ENCODE data around the gene RFX2. TPM values are rescaled to one million over a fixed set of nuclear protein-coding genes. Genes with fewer than 3 reads are reported as not detected.

RFX2 gene
- total RNA-seq, 2 donors from 2014 or later, result 14.0 to 14.8 TPM

DNA sequence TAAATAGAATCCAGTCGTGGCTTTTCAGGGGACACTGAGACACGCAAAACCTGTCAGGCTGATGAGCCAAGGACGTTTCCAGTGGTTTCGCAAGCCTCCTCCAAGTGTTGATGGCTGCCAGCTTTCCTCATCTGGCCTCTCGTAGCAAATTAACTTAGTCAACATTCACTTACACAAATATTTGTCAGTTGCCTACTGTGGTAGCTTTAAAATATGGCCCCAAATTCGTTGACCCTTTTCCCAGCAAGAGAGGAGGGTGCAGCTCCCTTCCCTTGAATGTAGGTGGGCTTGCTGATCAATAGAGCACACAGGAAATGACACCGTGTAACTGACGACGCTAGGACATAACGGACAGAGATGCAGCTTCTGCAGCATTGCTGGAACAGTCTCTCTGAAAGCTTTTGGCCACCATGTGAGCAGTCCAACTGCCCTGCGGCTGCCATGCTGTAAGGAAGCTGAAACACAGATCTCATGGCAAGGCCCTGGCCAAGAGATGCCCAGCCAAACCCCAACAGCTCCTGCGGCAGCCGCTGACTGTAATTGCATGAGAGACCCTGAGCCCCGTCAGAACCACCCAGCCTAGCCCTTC lies 126.8 kb downstream of the RFX2 start:
- intact Hi-C loops (cut with DNase I), result no loop called here
- H3K9me3 ChIP-seq, result no peaks in the 10 kb centered on the region
- ATAC-seq (no peak), DNase-seq (no peak)
- H3K36me3 ChIP-seq (replicated peaks in 1 of 2; ENCODE audit: insufficient read depth in 1 of 2, low read depth in 2 of 2), result no peaks in the 10 kb centered on the region
- 53 to 57% methylated on average over 13 to 14 of the region's 14 CpGs for WGBS, 2 donors
- TF ChIP-seq, protein P1, sequence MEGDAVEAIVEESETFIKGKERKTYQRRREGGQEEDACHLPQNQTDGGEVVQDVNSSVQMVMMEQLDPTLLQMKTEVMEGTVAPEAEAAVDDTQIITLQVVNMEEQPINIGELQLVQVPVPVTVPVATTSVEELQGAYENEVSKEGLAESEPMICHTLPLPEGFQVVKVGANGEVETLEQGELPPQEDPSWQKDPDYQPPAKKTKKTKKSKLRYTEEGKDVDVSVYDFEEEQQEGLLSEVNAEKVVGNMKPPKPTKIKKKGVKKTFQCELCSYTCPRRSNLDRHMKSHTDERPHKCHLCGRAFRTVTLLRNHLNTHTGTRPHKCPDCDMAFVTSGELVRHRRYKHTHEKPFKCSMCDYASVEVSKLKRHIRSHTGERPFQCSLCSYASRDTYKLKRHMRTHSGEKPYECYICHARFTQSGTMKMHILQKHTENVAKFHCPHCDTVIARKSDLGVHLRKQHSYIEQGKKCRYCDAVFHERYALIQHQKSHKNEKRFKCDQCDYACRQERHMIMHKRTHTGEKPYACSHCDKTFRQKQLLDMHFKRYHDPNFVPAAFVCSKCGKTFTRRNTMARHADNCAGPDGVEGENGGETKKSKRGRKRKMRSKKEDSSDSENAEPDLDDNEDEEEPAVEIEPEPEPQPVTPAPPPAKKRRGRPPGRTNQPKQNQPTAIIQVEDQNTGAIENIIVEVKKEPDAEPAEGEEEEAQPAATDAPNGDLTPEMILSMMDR (IDR thresholded peaks at IDR 0.05), result no peak
- no peak for TF ChIP-seq POLR2A (IDR thresholded peaks at IDR 0.05)
- peaks cover 20% of the 10 kb centered on the region for H3K4me1 ChIP-seq
- H3K27me3 ChIP-seq, result no peaks in the 10 kb centered on the region
- no peak overlapping the region for H3K4me3 ChIP-seq
- no peak overlapping the region for H3K27ac ChIP-seq

DNA sequence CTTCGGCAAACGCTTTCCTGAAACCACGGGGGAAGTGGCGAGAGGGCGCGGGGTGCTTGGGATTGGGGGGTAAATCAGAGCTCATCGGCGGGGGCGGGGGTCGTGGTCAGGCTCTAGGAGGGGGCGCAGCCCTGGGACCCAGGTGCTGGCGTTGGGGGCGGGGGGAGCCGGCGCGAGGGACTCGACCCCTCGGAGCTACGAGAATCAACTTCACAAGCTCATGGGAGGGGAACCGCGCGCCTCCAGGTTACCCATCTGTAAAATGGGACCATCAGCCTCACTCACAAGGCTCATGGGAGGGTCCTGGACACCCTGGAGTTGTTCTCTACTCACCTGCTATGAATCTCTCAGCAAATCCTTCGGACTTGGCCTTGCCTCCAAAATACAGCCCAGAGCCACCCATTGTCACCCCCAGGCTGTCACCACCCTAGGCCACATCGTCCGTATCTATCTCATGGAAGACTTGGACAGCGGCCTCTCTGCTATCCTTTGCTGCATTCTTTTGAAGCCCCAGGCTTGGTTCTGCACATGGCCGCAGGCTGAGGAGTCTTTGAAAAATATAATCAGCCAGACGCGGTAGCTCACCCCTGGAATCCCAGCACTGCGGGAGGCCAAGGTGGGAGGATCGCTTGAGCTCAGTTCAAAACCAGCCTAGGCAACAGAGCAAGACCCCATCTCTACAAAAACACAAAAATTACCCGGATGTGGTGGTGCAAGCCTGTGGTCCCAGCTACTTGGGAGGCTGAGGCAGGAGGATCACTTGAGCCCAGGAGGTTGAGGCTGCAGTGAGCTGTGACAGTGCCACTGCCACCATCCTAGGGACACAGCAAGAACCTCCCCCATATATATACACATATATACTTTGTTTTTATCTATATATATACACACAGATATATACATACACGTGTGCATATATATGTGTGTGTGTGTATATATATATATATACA lies 131.4 kb downstream of the RFX2 start:
- Histone ChIP-seq H3K4me1 (peaks cover 45% of the 10 kb centered on the region), H3K4me3 (no peak overlapping the region), H3K36me3 (replicated peaks in 1 of 2; ENCODE audit: insufficient read depth in 1 of 2, low read depth in 2 of 2) (no peaks in the 10 kb centered on the region), H3K27ac (peak overlapping the region in 3 of 4 donors; percentile 86 to 89 (median 89)), H3K9me3 (no peaks in the 10 kb centered on the region), H3K27me3 (no peaks in the 10 kb centered on the region)
- ATAC-seq, result no peak
- no peak for DNase-seq
- intact Hi-C loops (cut with DNase I), result no loop called here
- TF ChIP-seq POLR2A (IDR thresholded peaks at IDR 0.05), result no peak
- TF ChIP-seq, protein P1 (IDR thresholded peaks at IDR 0.05), result no peak
- WGBS, 2 donors, result 42 to 83% methylated on average over 11 to 28 of the region's 33 CpGs

DNA sequence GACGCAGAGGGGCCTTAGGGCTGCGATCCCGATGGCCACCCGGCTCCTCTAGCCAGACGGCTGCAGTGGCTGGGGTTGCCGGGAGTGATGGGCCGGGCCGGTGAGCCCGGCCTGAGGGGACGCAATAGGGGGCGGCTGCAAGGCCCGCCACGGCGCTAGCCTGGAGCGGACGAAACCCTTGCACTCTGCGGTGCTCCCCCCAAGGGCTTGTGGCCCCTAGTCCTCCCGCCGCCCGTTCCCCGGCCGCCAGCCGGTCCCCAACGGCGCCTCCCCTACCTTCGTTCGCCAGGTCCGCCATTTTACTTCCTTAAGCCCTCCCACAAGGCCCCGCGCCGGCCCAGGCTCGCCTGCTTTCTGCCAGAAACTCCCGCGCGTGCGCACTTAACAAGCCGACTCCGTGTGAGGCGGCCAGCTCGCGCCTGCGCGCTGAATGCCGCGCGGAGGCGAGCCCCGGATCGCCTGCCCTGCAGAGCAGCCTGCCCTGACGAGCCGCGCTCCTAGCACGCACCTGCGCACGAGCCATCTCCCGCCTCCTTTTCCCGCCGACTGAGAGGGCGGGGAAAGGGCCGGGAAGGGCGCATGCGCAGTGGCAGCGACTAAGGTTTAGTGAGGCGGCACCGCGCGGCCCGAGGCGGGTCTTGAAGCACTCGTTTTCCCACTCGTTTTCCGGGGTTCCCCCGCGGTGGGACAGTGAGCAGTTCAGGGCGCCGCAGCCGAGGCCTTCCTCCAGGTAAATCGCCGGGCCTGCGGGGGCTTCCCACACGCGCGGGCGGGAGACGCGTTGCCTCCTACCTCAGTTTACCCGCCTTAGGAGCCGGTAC lies 132.3 kb downstream of the RFX2 start, which contains the start of gene RANBP3:
Gene RANBP3, minus strand, starts transcription at position 356 of the 821 bp plus-strand sequence. Its CDS starts 58 bp downstream, at position 298.
- no peaks in the 10 kb centered on the region for H3K27me3 ChIP-seq
- no peaks in the 10 kb centered on the region for H3K36me3 ChIP-seq (replicated peaks in 1 of 2; ENCODE audit: insufficient read depth in 1 of 2, low read depth in 2 of 2)
- 0% methylated on average over 8 to 83 of the region's 88 CpGs for WGBS, 2 donors
- peak; percentile 40 to 71 (median 68) for TF ChIP-seq POLR2A (IDR thresholded peaks at IDR 0.05)
- TF ChIP-seq, protein P1 (IDR thresholded peaks at IDR 0.05), result peak in 1 of 7 experiments; percentile 15
- intact Hi-C loops (cut with DNase I), result no loop called here
- peaks cover 45% of the 10 kb centered on the region for H3K4me1 ChIP-seq
- DNase-seq, result peak; percentile 99 to 100 (median 99)
- no peaks in the 10 kb centered on the region for H3K9me3 ChIP-seq
- ATAC-seq, result peak; percentile 99
- peak within 1 kb of the TSS; percentile 78 to 89 (median 88) for H3K27ac ChIP-seq
- H3K4me3 ChIP-seq, result peak within 1 kb of the TSS; percentile 95 to 100

DNA sequence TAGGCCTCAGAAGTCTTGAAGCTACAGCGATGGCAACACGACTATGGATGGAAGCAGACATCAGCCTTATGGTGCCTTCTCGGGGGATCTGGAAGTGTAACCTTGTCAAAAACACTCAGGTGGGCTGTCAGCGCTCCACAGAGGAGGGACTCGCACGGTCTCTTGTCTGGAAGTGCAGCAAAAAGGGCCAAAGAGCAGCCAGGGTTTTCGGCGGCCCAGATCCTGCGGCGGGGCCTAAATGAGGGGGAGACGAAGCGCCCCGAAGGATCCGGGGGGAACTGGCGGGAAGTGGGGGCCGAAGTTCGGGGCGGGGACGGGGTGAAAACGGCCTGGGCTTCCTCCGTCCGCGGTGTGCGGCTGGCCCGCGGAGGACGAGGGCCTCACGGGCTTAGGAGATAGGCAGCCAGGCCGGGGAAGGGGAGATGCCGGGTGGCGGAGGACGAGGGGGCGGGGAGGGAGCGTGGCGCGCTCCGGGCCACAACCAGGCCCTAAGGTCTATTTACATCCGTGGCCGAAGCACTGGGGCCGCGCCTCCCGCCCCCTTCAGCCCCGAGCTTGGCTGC lies 133.0 kb downstream of the RFX2 start:
- H3K4me3 ChIP-seq, result peak overlapping the region; percentile 95 to 100
- intact Hi-C loops (cut with DNase I), result no loop called here
- peaks cover 50% of the 10 kb centered on the region for H3K4me1 ChIP-seq
- no peaks in the 10 kb centered on the region for H3K27me3 ChIP-seq
- no peaks in the 10 kb centered on the region for H3K36me3 ChIP-seq (replicated peaks in 1 of 2; ENCODE audit: insufficient read depth in 1 of 2, low read depth in 2 of 2)
- no peaks in the 10 kb centered on the region for H3K9me3 ChIP-seq
- TF ChIP-seq, protein P1 (IDR thresholded peaks at IDR 0.05), result no peak
- WGBS, 2 donors, result 0 to 1% methylated on average over 14 to 42 of the region's 43 CpGs
- DNase-seq, result no peak
- H3K27ac ChIP-seq, result peak overlapping the region; percentile 78 to 89 (median 88)
- no peak for ATAC-seq

Data from body of pancreas (tissue), 4 donors.